HG02981 (cell line): ENCODE data around the gene ZG16B.

Experiments
- ATAC-seq: cut with Tn5 transposase; IDR thresholded peaks from one replicate; pipeline ENCODE4 v1.9.1; 2021; ENCODE audit warnings: mild to moderate bottlenecking, moderate library complexity; ENCODE audit not compliant: unreplicated experiment

ZG16B gene

DNA sequence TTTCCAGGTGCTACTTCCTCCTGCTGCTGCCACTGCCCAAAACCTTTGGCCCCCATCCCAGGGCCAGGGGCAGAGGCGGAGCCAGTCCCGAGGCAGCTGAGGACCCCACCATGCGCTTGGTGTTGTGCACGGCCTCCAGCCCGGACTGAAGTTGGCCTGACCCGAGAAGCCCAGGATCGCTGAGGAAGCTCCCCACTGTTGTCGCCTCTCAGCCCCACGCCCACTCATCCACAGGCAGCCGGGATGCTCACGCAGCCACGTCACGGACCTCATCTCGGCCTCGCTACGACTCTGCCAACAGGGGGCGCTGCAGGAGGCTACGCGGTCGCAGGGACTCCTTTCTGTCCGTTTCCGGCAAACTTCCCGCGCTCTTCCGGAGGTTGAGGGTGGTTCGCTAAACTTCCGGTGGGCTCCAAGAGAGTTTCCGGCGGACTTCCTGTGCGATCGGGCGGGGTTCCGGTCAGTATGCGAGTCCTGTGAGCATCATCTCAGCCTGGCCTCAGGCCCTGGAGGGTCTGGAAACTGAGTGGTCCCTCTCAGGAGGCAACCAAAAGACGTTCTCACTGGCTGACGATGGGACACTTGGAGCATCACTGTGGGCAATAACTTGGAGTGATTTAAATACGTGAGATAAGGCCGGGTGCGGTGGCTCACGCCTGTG is 12.4 kb downstream of the ZG16B start:
- no peak for ATAC-seq

DNA sequence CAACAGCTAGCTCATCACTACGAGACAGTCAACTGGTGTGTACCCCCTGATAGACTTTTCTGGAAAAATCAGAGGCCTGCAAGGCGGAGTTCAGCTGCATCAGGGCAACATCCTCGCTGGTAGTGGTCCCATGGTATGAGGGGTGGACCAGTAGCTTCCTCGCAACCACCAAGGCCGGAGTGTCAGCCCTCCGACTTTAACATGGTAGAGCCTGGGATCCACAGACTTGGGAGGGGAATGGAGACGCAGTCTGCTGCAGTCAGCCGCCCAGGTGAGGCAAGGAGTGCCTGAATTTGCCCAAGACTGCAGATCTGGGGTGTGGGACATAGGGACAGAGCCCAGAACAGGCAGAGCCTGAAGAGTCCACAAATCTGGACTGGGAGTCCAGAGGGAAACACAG is 13.4 kb downstream of the ZG16B start:
- ATAC-seq = no peak

DNA sequence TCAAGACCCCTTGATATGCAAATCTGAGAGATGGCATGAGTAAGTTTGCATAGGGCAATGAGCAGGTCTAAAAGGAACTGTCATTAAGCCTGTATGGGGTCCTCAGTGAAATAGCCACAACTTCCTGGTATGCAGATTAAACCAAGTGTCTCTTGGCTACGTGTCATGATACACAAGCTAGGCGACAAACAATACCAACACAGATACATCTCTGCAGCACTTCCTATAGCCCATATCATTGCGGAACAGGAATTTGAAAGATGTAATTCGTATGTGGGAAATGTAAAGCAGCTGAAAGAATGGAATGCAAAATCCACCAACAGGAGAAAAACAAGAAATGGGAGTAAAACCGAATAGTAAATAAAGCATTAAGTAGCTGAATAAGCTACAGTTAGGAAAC is 15.0 kb downstream of the ZG16B start:
- ATAC-seq = no peak

DNA sequence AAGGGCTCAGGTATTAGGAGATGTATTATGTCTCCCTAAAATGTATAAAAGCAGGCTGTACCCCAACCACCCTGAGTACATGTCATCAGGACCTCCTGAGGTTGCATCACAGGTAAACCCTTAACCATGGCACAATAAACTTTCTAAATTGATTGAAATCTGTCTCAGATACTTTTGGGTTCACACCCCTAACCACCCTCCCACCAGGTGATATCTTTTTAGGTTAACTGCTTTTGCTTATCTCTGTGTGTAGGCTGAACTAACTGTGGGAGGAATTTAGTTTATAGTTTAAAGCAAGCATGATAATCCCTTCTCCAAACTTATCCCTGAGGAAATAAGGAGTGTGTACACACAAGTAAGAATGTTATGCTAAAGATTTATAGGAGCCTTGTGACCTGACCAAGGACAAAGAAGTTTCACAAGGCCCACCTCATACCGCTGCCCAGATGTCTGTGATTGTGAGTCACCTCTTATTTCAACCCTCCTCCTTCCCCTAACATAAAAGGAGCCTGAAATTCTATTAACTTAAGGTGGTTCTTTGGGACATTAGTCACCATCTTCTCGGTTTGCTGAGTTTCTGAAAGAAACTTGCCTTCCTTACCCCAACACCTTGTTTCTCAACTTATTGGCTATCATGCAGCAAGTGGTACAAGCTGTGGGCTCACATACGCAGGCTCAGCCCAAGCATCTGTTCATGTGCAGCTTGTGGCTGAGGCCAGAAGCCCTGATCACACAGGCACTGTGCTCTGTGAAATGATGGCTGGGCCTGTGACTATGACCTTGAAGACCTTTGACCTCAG is 16.6 kb downstream of the ZG16B start:
- no peak for ATAC-seq

DNA sequence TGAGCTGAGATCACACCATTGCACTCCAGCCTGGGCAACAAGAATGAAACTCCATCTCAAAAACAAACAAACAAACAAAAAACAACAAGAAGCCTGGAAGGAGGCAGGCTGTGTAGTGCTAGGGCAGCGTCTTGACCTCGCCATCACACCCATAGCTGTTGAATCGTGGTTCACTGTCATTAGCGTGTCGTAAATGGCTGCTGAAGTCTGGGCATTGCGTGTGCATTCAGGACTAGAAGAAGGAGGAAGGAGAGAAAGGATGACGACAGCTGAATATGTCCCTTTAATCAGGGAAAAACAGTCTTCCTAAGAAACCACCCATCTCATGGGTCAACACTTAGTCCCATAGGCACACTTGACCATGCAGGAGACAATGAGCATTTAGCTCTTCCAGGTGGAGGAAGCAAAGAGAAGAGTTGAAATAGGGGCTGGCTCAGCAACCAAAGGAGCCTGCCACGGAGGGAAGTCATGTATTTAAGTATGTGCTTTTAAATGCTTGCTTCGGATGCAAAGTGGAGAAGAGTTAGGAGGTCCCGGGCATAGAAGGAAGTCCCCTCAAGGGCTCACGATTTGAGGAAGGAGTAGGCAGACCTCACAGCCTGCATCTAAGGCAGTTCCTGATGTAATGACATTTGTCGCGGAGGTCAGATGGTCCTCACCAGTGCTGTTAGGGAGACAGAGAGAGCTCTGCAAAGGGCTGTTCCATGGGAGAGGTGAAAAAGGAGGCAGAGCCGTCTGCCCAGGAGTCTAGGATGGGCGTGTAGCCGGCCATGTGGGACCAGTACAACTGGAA is 19.0 kb downstream of the ZG16B start:
- ATAC-seq = no peak

DNA sequence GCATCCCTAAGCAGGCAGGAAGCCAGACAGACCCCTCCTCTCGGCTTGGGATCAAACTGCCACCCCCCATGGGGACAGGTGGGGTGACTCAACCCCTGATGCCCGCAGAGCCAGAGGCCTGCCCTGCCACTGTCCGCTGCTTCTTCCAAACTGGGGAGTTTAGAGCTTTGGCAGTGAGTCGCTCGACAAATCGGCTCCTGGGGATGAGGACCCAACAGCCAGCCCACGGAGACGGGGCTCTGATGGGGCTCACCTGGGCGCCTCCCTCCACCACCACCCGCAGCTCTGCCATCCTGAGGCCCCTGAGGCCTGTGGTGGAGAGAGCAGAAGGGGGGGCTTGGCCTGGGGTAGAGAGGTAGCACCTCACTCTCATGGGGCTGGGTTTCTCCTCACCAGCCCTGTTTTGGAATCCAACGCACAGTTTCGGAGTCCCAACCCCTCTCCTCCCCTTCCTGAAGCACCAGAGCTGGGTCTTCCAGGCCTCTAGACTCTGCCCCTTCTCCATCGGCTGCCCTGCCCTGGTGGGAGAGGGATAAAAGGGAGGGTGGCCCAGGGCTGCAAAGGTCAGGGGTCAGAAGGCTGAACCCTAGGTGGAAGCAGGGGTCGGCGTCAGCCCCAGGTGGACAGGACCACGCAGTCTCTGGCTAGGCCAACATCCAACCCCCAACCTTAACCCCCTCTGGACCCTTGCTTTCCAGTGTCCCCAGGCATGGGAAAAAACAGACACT is 22.1 kb downstream of the ZG16B start:
- no peak for ATAC-seq

DNA sequence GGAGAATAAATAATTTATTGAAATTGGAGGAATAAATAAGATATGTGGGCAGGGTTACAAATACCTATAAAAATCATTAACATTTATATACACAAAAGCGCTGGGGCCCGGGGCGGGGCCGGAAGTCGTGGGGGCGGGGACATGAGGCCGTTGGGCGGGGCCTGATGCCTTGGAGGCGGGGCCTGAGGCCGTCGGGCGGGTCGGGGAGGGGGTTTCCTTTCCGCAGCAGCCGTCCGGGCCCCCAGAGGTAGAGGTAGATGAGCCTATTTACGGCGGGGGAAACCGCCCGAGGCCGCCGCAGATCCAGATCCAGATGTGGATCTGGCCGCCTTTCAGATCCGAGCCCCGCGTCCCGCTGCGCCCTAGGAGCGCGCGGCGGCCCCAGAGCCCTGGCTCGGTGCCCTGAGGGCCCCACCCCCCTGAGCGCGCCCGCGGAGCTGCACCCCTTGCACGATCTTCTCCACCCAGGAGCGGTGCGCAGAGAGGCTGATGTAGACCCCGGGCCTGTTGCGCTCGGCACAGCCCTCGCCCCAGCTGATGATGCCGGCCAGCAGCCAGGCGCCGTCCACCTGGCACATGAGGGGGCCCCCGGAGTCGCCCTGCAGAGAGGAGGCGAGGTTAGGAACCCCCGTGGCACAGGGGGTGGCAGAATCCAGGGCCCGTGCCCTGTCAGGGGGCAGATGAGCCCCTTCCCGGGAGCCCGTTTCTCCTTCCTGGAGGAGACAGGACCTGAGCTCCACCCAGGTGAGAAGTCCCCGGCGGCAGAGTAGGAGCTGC is 22.8 kb downstream of the ZG16B start:
- no peak for ATAC-seq

DNA sequence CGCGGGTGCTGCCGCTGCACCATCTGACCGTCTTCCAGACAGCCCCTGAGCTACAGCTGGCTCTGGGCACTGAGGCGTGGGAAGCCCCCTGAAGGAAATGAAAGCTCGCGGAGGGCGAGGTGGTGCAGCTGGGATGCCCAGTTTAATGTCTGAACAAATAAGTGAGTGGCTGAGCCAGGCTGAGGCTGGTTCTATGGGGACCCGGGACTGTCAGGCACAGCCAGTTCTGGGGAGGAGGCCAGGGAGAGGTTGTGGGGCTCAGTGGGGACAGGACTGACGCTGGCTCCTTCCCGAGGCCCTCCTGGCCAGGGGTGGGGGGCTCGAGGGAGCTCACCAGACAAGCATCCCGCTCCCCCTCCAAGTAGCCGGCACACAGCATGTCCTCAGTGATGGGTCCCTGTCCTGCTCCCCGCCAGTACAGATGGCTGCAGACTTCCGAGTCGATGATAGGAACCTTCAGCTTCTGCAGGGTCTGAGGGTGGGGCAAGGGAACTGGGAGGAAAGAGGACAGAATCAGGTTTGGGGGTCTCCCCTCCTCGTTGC is 23.5 kb downstream of the ZG16B start:
- no peak for ATAC-seq

DNA sequence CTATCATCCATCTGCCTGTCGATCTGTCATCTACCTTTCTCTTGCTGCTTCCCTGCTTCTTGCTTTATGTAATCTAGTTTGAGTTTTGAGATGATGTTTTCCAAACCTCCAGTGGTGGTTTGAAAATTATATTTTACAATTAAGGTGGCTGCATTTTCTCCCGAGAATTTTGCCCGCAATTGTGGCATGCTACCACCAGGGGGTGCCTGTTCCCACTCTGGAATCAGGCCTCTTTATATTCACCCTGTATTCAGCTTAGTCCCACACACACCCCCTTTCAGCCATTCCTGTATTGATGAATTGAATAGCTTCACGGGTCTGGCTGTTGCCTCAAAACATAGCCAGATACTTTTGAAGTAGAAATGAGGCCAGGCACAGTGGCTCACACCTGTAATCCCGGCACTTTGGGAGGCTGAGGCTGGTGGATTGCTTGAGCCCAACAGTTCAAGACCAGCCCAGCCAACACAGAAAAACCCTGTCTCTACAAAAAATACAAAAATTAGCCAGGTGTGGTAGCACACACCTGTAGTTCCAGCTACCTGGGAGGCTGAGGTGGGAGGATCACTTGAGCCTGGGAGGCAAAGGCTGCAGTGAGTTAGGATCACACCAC is 24.7 kb downstream of the ZG16B start:
- ATAC-seq = no peak

DNA sequence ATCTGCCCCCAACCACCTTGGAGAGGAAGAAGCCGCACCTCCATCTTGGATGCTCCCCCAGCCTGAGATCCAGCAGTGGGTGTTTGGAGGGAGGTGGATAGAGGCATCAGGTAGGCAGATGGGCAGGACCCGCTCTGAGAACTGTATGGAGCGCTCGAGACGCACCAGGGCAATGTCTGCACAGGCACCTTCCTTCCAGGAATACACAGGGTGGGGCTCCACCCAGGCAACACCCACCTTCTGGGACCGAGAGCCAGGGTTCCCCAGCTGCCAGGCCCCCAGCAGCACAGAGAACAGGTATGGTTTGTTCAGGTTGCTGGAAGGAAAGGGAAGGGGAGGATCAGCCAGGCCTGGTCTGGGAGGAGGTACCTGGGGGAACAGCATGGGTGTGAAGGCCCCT is 25.4 kb downstream of the ZG16B start:
- no peak for ATAC-seq

DNA sequence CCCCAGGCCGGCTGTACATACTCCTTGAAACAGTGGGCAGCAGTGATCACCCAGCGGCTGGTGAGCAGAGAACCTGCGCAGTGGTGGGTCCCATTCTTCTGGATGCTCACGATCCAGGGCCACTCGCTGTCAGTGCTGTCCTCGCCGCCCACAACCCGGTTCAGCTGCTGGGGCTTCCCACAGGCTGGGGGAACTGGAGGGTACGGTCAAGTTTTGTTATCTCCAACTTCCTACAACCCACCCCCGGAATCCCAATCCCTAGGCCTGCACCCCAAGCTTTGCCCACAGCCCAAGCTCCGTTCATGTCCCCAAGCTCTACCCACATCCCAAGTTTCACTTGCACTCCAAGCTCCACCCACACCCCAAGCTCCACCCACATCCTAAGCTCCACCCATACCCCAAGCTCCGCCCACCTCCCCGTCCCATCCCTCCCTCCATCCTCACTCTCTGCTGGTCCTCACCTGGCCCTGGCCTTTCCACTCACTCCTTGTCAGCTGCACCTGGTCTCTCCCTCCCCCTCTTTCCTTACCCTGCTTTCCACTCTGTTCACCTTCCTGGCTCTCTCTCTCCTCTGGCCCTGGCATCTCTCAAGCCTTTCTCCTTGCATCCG is 26.1 kb downstream of the ZG16B start:
- no peak for ATAC-seq

DNA sequence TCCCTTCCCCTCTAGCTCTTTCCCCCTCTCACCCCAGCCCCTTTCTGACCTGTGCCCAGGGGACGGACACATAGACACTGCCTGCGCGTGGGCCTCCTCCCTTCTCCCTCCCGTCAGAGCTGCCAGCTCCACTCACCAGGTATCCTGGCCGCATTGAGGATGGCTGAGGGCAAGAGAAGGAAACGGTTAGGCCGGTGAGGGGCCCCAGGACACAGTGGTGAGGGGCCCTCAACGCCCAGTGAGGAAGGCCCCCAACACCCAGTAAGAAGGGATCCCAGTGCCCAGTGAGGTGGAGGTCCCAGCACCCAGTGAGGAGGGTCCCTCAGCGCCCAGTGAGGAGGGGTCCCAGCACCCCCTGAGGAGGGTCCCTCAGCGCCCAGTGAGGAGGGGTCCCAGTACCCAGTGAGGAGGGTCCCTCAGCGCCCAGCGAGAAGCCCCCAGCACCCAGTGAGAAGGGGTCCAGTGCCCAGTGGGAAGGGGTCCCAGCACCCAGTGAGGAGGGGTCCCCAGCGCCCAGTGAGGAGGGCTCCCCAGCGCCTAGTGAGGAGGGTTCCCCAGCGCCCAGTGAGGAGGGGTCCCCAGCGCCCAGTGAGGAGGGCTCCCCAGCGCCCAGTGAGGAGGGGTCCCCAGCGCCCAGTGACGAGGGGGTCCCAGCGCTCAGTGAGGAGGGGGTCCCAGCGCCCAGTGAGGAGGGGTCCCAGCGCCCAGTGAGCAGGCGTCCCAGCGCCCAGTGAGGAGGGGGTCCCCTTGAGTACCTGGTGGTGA is 26.8 kb downstream of the ZG16B start:
- no peak for ATAC-seq

DNA sequence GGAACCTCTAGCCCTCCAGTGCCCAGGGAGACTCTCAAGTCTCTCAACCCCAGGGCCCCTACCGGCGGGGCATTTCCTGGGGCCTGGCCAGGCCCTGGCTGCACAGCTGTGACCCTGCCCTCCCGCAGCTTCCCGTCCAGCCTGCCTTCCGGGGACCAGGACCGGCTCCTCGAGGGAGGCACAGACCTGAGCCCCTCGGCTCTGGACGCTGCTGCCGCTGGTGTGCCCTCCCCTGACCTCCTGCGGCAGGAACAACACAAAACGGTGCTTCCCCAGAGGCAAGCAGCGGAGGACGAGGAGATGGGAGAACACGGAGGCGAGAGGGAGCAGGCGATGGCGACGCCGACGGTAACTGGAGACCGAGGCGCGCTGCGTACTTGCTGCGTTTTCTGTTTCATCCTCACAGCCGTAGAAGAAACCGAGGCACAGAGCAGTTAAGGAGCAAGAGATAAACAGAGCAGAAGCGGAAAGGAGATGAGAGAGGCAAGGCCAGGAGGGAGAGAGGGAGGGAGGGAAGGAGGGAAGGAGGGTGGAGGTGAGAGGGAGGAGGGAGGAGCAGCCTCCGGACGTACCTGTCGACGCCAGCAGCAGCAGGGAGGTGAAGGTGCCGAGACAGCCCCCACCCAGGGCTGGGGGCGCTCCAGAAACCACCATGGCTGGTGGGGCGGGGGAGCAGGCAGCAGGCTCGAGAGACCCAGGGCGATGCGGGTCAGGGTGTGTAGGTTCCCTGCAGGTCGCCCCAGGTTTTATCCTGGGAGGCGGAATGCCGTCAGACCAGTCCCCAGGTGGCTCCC is 27.5 kb downstream of the ZG16B start, which contains the start of gene PRSS22:
Gene PRSS22 (minus strand): TSS at position 720 of the 794 bp plus-strand sequence. CDS start 66 bp downstream, at position 654.
- no peak for ATAC-seq

DNA sequence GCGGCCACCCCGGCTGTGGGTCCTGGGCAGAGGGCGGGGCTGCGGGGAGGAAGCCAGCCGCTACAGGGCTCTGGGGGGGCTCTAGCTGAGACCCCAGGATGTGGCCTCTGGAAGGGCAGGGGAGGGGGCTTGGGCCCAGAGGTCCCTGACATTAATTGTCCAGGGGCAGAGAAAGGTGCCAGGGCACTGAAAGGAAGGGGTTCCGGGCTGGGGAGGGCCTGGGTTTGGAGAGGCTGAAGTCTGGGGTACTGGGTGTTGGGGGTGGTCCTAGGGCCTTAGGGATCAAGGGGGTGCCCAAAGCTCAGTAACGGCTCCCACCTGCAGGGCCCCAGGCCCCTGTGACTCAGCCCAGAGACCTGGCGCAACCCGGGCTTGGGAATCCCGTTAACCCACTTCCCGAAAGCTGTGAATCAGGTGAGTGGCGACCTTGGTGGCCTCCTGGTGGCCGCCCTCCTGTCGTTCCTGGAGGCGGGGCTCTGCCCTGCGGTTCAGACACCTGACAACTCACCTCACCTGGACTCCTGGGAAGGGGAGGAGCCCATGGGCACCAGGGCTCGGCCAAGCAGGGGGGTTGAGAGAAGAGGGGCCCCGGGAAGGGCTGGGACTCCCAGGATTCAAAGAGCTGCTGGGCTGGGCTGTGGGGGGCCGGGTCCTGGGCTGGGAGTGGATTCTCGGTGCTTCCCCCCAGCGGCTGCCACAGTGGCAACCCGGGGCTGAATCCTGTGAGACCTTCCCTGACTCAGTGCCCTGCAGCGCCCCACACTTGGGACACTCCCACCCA is 28.3 kb downstream of the ZG16B start:
- no peak for ATAC-seq

DNA sequence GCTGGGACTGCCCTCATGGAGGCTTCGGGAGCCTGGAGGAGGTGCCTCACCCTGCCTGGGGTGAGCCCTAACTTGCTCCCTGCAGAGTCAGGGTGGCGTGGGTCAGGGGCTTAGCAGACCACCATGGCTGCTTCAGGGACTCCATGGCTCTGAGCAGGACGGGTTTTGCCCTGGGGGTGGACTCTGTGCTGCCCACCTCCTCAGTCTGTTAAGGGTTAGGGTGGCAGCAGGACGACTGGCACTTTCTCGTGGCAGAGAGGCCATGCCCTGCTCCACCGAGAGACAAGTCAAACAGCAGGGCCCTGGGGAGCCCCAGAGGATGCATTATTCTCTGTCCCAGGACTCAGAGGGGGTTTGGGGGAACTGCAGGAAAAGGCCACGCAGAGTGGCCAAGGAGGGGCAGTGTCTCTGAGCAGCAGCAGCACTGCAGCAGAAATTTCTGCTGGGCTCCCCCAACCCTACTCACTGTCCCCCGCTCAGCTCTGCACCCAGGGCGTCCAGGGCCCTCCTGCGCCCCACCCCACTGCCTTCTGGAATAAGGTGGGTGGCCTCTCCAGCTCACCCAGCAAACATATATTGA is 29.7 kb downstream of the ZG16B start:
- no peak for ATAC-seq

DNA sequence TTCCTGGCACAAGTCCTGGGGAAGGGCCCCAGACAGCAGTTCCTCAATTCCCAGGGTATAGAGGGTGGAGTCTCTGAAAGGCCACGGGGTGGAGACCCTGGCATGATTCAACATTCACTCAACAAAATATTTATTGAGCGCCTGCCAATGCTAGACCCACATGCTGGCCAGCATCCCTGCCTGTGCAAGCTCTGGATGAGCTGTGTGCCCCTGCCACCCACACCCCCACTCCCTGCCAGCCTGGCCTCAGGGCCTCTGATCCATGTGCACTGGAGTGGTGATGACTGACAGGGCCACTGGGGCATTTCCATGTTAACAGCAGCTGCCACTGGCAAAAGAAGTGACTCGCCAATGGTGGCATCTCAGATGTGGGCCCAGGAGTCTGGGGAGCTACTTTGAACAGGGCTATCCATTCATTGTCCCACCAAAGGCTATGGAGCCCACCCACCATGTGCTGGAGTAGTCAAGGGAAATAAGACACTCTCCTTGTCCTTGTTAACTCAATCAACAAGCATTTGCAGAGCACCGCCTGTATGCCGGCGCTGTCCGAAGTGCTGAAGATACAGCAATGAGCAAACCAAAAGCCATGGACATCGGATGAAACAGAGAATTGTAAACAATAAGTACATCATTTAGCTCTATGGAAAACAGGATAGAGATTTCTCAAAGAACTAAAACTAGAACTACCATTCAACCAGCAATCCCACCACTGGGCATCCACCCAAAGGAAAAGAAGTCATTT is 30.9 kb downstream of the ZG16B start:
- ATAC-seq = no peak
